ENCODE data around the gene KCNJ15.
"Not testable (repeated sequence)": the region's sequence is repeated elsewhere in the genome, so short reads cannot be mapped to it uniquely, and the experiment has no call there.

Gene KCNJ15

GRCh38 chr21:38256599-38257302 lies at the start of gene KCNJ15:
TSS of gene KCNJ15 (plus strand) at chr21:38256991. CDS start at chr21:38299262, 42,271 bp downstream.
- DNase-seq (ENCODE audit: low spot score), result peak; percentile 51

DNA sequence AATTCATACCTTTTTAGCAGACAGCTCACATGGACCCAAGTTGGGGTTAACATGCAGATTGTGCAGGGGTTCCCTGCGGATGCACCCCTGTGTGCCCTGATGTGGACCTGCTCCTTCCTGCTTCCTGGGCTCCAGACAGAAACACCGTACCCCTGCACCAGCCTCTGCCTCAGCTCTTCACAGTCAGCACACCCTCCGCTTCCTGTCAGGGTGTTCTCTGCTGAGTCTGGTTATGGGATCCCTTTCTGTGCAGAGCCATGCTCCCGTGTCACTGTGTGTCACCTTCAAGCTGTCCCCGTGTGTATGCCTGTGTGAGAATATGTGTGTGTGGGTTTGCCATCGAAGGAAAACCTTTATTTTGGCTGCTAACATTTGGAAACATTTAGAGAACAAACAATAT lies 48.7 kb upstream of the KCNJ15 start:
- no peak for DNase-seq (ENCODE audit: low spot score)

- no peak for DNase-seq (ENCODE audit: low spot score)
Observed at GRCh38 chr21:38211321-38211720, 45.5 kb upstream of the KCNJ15 start.

- DNase-seq (ENCODE audit: low spot score), result no peak
Observed at GRCh38 chr21:38212706-38213105, 44.1 kb upstream of the KCNJ15 start.

DNA sequence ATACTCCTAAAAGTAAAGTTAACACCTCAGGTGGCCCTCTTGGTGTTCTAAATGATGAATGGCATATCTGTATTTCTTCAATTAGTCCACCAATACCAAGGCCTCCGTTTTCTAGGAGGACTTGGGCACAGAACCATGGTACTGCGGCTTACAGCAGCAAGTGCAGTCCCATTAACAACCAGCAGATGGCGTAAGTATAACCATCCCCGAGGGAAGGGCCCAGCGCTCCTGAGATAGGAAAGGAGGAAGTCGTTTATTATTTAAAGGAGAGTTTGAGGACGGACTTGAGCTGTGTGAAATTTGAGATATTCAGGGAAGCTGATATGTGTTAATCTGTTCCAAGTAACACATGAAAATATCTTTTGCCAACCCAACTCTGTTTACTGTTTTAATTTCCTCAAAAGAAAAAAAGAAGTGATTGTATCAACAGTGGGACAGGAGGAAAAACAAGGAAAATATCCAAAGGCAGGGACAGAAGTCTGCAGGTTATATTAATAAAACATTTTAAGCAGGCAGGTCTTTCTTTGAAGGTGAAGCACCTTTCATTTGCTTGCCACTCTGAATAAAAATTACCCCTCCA lies 37.7 kb upstream of the KCNJ15 start:
- peak; percentile 83 for DNase-seq (ENCODE audit: low spot score)

GRCh38 chr21:38220270-38220737 lies 36.5 kb upstream of the KCNJ15 start:
- DNase-seq (ENCODE audit: low spot score), result no peak

DNA sequence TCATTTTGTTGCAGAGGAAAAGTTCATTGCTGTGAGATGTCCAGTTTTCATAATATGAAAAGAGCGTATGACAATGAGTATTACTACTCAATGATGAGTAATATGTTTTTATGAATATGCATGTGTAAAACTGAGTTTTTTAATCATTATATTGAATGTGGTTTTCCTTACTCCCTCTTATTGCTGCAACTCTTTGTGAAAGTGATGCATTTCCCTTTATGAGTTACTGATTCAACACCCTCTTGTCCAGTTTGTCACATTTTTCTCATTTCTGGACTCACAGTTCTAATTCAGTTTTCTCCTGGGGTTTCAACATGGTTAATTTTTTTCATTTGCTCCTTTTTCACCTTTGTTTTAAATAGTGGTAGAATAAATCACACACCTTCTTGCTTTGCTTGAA lies 35.2 kb upstream of the KCNJ15 start:
- peak; percentile 81 for DNase-seq (ENCODE audit: low spot score)

DNA sequence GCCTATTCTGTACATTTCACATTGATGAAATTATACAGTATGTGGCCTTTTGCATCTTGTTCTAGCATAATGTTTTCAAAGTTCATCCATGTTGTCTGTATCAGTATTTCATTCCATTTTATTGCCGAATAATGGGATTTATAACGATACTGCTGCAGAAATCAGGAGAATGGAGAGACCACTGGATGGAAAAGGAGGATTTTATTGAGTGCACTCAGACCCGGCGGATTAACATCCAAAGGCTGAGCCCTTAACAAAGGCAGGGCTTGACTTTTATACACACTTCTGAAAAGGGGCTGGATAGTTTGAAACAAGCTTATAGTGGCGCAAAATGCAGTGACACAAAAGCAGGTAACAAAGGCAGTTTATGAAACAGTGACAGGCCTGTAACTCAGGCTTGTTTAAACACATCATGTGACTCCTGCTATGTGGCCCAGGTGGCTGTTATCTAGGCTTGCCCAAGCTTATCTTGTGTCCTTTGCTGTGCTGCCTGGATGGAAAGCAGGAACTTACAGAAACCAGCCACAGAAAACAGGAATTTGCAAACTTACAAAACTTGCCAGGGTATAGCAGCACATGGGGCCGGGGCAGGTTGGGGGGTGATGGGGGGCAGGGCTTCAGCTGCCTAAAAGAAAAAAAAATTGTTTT lies 32.8 kb upstream of the KCNJ15 start:
- DNase-seq (ENCODE audit: low spot score), result no peak

DNA sequence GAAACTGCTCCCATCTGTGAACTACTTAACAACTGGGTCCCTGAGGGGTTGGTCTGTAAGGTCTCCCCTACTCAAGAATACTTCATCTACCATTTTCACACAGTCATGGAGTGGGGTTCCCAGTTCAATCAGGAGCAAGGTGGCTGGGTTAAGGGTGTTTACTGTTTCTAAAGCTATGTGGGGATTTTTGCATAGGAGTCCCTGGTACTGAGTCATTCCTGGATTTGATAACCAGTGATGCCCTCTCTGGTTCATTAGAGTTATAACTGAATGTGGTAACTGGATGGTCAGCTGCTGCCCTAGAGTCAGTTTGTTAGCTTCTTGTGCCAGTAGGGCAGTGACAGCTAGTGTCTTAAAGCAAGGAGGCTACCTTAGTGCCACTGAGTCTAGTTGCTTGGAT lies 29.4 kb upstream of the KCNJ15 start:
- DNase-seq (ENCODE audit: low spot score), result peak; percentile 68

GRCh38 chr21:38228115-38228514 lies 28.7 kb upstream of the KCNJ15 start:
- DNase-seq (ENCODE audit: low spot score), result peak; percentile 64

DNA sequence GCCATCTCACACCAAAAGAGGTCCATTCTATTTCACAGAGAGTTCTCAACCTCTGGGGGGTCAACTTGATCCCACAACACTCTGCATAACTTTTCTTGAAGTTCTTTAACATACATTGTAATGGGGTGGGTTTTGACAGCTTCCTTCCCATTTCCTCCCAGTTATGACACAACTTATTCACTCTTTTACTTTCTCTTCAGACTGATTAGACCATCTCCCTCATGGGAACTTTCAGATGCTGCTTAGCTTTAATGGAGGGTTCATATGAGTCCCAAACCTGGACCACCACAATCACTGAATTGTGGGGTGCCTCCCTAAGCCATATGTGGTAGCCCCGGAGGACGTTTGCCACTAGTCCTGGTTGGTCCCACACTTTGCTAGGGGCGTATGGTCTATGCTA lies 28.3 kb upstream of the KCNJ15 start:
- DNase-seq (ENCODE audit: low spot score), result no peak

DNA sequence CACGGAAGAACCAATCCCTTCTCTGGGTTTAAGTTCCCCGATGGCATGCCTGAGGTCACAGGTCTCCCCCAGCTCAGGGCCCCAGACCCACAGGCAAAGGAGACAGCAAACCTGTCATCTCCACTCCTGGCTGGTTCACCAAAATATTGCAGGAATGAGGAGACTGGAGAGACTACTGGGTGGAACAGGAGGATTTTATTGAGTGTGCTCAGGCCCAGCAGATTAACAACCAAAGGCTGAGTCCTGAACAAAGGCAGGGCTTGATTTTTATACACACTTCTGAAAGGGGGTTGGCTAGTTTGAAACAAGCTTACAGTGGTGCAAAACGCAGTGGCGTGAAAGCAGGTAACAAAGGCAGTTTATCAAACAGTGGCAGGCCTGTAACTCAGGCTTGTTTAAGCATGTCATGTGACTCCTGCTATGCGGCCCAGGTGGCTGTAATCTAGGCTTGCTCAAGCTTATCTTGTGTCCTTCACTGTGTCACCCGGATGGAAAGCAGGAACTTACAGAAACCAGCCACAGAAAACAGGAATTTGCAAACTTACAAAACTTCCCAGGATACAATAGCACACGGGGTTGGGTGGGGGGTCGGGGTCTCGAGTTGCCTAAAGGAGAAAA lies 27.4 kb upstream of the KCNJ15 start:
- no peak for DNase-seq (ENCODE audit: low spot score)

DNA sequence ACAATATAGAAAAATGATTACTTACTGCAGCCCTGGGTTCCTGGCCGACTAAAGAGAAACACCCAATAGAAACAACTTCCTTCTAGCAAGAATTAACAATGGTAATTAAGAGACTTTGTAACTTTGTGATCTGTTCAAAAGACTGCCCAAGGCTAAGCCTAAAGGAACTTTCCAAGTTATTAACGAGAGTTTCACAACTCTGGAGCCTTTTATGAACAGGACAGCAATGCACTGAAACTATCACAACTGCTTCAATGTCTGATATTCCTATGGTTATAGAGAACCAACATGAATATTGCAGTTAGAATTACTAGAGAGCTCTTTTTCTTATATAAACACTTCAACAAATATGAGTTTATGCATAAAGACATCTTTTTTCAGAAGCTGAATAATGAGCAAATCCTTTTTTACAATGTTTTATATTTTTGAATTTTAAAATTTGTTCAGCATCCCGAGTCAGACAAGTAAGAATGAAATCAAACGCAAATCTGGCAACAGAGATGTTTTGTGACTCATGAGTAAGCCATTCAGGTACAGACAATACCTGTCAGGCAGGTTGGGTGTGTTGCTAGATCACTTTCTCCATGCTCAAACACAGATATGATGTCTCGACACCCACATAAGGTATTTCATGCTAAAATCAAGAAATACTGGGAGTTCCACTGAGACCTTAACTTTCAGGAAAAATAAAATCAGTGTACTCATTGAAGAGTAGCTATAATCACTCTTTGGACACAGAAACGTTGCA lies 22.2 kb upstream of the KCNJ15 start:
- peak; percentile 77 for DNase-seq (ENCODE audit: low spot score)

- DNase-seq (ENCODE audit: low spot score), result not testable (repeated sequence)
Observed at GRCh38 chr21:38235251-38235650, 21.5 kb upstream of the KCNJ15 start.

DNA sequence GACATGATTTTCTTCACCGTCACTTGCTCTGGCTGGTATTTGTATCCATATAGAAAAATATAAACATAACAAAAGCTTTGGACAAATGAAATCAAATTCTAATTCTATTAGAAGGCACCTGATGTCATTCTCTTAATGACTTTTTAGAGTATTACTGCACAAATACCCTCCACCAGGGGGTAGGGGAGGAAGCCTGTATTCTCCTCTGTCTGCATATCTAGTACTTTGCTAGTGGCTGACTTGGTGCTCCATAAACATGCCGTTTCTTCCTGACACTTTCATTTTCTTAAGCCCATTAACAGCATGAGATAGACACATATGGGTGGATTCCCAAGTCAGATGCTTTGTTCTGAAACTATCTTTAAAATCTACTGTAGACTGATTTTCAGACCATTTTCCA lies 20.6 kb upstream of the KCNJ15 start:
- peak; percentile 33 for DNase-seq (ENCODE audit: low spot score)

DNA sequence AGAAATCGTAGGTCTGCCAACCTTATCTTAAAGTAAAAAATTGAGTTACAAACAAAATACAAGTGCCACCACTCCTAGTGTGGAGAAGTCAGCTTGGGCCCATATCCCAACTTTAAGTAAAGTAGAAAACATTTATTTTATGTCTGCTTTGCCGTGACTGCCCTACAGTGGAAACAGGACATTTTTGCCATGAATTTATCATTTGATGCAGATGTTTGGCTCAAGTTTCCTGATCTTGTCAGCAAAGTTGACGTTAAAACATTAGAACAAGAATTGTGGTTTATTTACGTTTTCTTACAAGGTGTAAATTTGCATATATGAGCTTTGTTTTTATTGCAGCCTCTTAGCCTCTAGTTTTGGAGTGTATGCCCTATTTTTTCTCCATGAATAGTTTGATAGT lies 17.1 kb upstream of the KCNJ15 start:
- no peak for DNase-seq (ENCODE audit: low spot score)

DNA sequence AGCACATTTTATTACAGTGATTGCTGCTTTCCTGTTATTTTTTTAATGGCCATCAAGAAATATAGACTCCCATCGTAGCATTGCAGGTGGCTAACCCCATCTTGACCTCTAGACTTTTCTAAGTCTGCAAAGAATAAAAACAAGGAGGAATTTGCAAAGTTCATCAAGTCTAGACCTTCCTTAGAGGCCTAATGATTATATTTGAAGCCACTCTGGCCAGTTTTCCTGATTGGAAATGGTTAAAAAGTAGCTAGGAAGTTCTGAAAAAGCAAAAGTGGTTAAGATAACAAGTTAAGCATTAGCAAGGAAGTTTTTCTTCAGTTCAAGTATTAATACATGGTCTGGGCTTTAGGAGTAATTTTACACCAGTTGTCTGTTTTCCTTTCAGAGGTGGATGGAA lies 16.7 kb upstream of the KCNJ15 start:
- DNase-seq (ENCODE audit: low spot score), result peak; percentile 66

- DNase-seq (ENCODE audit: low spot score), result peak; percentile 58
Observed at GRCh38 chr21:38241029-38241740, 15.6 kb upstream of the KCNJ15 start.

- peak; percentile 36 for DNase-seq (ENCODE audit: low spot score)
Observed at GRCh38 chr21:38242061-38242460, 14.7 kb upstream of the KCNJ15 start.

GRCh38 chr21:38243732-38244406 lies 12.9 kb upstream of the KCNJ15 start:
- no peak for DNase-seq (ENCODE audit: low spot score)

GRCh38 chr21:38244407-38244787 lies 12.4 kb upstream of the KCNJ15 start:
- no peak for DNase-seq (ENCODE audit: low spot score)
